ENCODE measurements around the gene GPRC5A. TPM values are rescaled to one million over a fixed set of nuclear protein-coding genes. Genes with fewer than 3 reads are reported as not detected.

GPRC5A gene
- total RNA-seq, 1 donor from 2014 or later, result 28.7 TPM

- Histone ChIP-seq H3K27me3 (ENCODE audit: control insufficient read depth, insufficient read depth, low read length) (no peaks in the 10 kb centered on the region), H3K4me3 (ENCODE audit: low read depth, low read length) (no peak overlapping the region), H3K36me3 (ENCODE audit: control insufficient read depth, insufficient read depth, low read length) (no peaks in the 10 kb centered on the region)
- no peak for TF ChIP-seq CTCF (IDR thresholded peaks at IDR 0.05; ENCODE audit: insufficient read depth, low read length, poor library complexity, severe bottlenecking)
- DNase-seq (ENCODE audit: low read depth), result no peak
These were observed 60.1 kb downstream of the GPRC5A start for GRCh38 chr12:12951504-12951903.

- TF ChIP-seq CTCF (IDR thresholded peaks at IDR 0.05; ENCODE audit: insufficient read depth, low read length, poor library complexity, severe bottlenecking), result no peak
- no peaks in the 10 kb centered on the region for H3K36me3 ChIP-seq (ENCODE audit: control insufficient read depth, insufficient read depth, low read length)
- H3K4me3 ChIP-seq (ENCODE audit: low read depth, low read length), result no peak within 1 kb of the TSS
- H3K27me3 ChIP-seq (ENCODE audit: control insufficient read depth, insufficient read depth, low read length), result no peaks in the 10 kb centered on the region
- no peak for DNase-seq (ENCODE audit: low read depth)
These were observed 60.7 kb downstream of the GPRC5A start, which contains the start of gene GPRC5D for GRCh38 chr12:12952036-12952435. Gene GPRC5D, minus strand, starts transcription at chr12:12952170. Its CDS starts 1,786 bp downstream, at chr12:12950384.

GRCh38 chr12:12954356-12954755 is 63.0 kb downstream of the GPRC5A start:
- Histone ChIP-seq H3K27me3 (ENCODE audit: control insufficient read depth, insufficient read depth, low read length) (no peaks in the 10 kb centered on the region), H3K36me3 (ENCODE audit: control insufficient read depth, insufficient read depth, low read length) (no peaks in the 10 kb centered on the region), H3K4me3 (ENCODE audit: low read depth, low read length) (no peak overlapping the region)
- peak; percentile 21 for DNase-seq (ENCODE audit: low read depth)
- TF ChIP-seq CTCF (IDR thresholded peaks at IDR 0.05; ENCODE audit: insufficient read depth, low read length, poor library complexity, severe bottlenecking), result no peak

GRCh38 chr12:12954878-12955625 is 63.7 kb downstream of the GPRC5A start:
- no peak for TF ChIP-seq CTCF (IDR thresholded peaks at IDR 0.05; ENCODE audit: insufficient read depth, low read length, poor library complexity, severe bottlenecking)
- Histone ChIP-seq H3K27me3 (ENCODE audit: control insufficient read depth, insufficient read depth, low read length) (no peaks in the 10 kb centered on the region), H3K4me3 (ENCODE audit: low read depth, low read length) (no peak overlapping the region), H3K36me3 (ENCODE audit: control insufficient read depth, insufficient read depth, low read length) (no peaks in the 10 kb centered on the region)
- DNase-seq (ENCODE audit: low read depth), result no peak

- DNase-seq (ENCODE audit: low read depth), result no peak
- no peaks in the 10 kb centered on the region for H3K27me3 ChIP-seq (ENCODE audit: control insufficient read depth, insufficient read depth, low read length)
- no peaks in the 10 kb centered on the region for H3K36me3 ChIP-seq (ENCODE audit: control insufficient read depth, insufficient read depth, low read length)
- no peak for TF ChIP-seq CTCF (IDR thresholded peaks at IDR 0.05; ENCODE audit: insufficient read depth, low read length, poor library complexity, severe bottlenecking)
- H3K4me3 ChIP-seq (ENCODE audit: low read depth, low read length), result no peak overlapping the region
These were observed 67.5 kb downstream of the GPRC5A start for GRCh38 chr12:12958886-12959285.
